VCaP (cell line): ENCODE measurements around the gene DENND10.

Experiments
- H3K27ac ChIP-seq: fragments of 450-650 bp; 2 replicates; pipeline ENCODE4 v1.5.1; 2017
- TF ChIP-seq, protein P1 (sequence below): fragments of 450-650 bp; conservative IDR thresholded peaks from 2 replicates; pipeline ENCODE4 v1.5.1; 2017; ENCODE audit warnings: mild to moderate bottlenecking, moderate library complexity

DENND10 gene, protein sequence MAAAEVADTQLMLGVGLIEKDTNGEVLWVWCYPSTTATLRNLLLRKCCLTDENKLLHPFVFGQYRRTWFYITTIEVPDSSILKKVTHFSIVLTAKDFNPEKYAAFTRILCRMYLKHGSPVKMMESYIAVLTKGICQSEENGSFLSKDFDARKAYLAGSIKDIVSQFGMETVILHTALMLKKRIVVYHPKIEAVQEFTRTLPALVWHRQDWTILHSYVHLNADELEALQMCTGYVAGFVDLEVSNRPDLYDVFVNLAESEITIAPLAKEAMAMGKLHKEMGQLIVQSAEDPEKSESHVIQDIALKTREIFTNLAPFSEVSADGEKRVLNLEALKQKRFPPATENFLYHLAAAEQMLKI

DNA sequence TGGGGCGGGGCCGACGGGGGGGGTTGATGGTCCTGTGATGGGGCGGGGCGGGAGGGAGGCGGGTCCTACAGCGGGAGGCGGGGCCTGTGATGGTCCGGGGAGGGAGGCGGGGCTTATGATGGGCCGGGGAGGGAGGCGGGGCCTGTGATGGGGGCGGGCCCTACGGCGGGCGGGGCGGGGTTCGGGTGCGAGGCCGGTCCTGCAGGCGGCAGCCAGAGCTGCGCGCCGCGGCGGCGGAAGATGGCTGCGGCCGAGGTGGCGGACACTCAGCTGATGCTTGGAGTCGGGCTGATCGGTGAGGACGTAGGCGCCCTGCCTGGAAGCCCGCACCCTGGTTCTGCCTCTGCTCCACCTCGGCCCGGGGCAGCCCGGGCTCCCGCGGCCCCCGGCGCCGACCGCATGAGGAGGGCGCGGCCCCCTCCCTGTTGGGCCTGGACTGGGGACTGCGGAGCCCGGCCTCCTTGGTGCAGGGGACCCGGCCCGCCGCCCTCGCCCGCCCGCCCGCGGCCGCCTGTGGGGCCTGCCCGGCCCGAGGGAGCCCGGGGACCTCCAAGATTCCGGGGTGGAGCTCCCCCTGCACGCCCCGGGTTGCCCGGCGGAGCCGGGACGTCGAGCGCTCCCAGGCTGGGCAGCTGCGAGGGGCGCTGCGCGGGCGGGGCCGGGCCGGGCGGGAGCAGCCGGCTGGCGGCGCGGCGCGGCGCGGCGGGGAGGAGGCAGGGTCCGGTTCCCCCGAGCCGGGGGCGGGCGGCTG is at the start of gene DENND10:
Gene DENND10, plus strand, starts transcription at position 211 of the 751 bp plus-strand sequence. Its CDS starts 30 bp downstream, at position 241.
- H3K27ac ChIP-seq = peak within 1 kb of the TSS; percentile 77

DNA sequence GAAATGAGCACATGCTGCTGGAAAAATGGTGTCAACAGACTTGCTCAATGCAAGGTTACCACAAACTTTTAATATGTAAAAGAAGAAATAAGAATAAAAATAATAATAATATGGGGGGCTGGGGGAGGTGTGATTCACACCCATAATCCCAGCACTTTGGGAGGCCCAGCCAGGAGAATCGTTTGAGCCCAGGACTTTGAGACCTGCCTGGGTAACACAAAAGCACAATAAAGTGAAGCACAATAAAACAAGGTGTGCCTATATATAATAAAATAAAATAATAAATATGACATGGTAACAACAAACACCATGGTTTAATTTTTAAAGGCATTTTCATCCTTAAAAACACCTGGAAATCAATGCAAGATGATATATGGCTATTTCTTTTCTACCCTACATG is 48.4 kb upstream of the DENND10 start:
- H3K27ac ChIP-seq = no peak overlapping the region
- TF ChIP-seq, protein P1, sequence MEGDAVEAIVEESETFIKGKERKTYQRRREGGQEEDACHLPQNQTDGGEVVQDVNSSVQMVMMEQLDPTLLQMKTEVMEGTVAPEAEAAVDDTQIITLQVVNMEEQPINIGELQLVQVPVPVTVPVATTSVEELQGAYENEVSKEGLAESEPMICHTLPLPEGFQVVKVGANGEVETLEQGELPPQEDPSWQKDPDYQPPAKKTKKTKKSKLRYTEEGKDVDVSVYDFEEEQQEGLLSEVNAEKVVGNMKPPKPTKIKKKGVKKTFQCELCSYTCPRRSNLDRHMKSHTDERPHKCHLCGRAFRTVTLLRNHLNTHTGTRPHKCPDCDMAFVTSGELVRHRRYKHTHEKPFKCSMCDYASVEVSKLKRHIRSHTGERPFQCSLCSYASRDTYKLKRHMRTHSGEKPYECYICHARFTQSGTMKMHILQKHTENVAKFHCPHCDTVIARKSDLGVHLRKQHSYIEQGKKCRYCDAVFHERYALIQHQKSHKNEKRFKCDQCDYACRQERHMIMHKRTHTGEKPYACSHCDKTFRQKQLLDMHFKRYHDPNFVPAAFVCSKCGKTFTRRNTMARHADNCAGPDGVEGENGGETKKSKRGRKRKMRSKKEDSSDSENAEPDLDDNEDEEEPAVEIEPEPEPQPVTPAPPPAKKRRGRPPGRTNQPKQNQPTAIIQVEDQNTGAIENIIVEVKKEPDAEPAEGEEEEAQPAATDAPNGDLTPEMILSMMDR = no peak

More for the DNA sequence above, at the start of gene DENND10:
- TF ChIP-seq, protein P1 = no peak

DNA sequence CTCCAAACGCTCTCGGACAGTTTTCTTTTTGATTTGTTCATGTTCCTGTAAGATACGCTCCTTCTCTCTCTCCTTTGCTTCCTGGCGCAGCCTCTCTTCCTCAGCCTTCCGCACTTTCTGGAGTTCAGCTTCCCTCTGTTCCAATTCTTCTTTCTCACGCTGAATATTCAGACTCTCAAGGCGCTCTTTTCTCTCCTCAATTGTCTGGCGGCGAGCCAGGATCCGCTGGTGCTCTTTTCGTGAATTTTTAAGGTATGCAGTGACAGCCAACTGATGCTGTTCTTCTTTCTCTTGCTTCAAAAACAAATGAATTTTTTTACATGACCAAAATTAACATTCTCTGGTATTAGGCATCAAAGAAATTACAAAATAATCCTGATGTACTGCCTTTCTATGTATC is 45.9 kb upstream of the DENND10 start:
- TF ChIP-seq, protein P1 = no peak
- no peak overlapping the region for H3K27ac ChIP-seq

DNA sequence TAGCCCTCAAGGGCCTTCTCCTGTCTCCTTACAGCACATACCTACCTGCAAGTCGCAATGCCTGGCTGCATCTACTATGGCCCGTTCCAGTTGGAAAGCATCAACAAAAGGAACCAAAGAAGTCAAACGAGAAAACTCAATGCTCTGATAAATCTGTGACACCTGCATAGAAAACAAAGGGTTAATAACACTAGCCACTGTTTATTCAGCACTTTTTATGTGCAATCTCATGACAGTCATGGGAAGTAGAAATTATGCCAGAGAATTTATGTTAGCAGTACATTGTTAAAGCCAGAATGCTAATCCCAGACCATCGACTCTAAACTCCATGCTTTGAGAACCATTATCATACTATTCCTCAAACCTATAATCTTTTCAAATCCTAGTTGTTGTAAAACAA is 44.4 kb upstream of the DENND10 start:
- no peak overlapping the region for H3K27ac ChIP-seq
- TF ChIP-seq, protein P1 = no peak

DNA sequence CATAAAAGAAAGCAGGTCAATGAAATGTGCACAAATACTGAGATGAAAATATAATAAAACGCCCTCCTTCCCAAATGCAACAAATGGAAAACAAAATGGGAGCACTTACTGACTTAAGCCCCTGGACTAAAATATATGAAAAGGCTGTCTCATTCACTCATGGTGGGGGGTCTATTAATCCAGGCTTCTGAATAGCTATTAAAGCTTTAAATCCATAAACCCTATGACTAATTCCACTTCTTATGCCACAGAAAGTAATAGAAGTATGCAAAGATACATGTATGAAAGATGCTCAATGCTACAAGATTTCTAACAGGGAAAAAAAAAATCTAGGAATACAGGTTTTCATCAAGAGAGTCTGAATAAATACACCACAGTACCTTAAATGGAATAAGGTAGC is 43.8 kb upstream of the DENND10 start:
- TF ChIP-seq, protein P1 = no peak
- H3K27ac ChIP-seq = no peak overlapping the region

DNA sequence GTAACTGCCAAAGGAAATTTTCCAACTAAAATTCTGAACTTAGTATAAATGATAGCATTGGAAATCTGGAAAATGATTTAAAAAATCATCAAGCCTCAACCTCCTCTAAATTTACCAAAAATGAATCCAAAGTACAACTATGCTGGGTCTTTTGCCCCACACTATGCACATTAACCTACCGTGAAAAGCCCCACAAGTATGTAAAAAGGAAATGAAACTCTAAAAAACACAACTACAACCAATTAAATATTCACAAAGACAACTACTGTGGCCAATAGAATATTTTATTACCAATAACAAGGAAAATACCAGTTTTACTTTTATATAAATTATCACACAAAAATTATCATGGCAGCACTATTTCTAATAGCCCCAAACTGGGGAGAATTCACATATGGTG is 42.6 kb upstream of the DENND10 start:
- TF ChIP-seq, protein P1 = no peak
- no peak overlapping the region for H3K27ac ChIP-seq

DNA sequence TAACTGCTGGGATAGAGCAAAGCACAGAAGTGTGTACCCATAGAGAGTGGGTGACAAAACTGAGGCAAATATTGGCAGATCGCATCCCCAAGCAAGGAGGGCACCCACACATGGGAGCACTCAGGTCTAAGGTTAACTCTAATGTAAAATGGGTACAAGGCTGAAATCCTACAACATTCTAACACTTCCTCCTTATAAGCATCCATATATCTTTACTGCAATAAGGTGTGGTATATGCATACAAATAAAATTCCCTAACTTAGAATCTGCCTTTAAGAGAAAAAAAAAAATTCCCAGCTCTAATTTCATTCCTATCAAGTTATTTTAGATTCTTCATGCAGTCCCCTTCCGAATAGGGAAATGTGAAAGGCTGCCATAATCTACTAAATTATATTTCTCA is 42.0 kb upstream of the DENND10 start:
- TF ChIP-seq, protein P1 = no peak
- H3K27ac ChIP-seq = no peak overlapping the region
